ENCODE data around the gene ANKRD10. TPM values are rescaled to one million over a fixed set of nuclear protein-coding genes. Genes with fewer than 3 reads are reported as not detected.

Gene ANKRD10
- total and polyA plus RNA-seq, 2 donors (not counting 3 experiments of a cell fraction or from before 2014, with no cell fraction given), result 44.5 to 94.1 TPM

DNA sequence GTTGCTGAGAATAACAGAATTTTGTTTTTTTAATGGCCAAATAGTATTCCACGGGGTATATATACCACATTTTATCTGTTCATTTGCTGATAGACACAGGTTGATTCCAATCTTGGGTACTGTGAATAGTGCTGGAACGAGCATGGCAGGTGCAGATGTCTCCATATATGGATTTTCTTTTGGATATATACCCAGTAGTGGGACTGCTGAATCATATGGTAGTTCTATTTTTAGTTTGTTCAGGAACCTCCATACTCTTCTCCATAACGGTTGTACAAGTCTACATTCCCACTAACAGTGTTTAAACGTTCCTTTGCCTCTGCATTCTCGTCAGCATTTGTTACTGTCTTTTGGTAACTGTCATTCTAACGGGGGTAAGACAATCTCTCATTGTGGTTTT, 17.3 kb downstream of the ANKRD10 start:
- H3K9me1 ChIP-seq (replicated peaks; ENCODE audit: control insufficient read depth, extremely low read depth, insufficient read depth, low read length), result peaks cover 2% of the 10 kb centered on the region
- peaks cover 3% of the 10 kb centered on the region for H3K79me2 ChIP-seq (ENCODE audit: control insufficient read depth, insufficient read depth, low read length)
- CTCF ChIA-PET, result no interaction called here
- DNase-seq (ENCODE audit: low read depth, low spot score) (no peak), FAIRE-seq (no peak)
- no peak overlapping the region for H2AFZ ChIP-seq (ENCODE audit: low read depth, low read length)
- dilution Hi-C loops (cut with MboI; ENCODE audit: extremely low pct_ligation_motif_present, low sequenced_read_pairs) (no loop called here), intact Hi-C loops (cut with micrococcal nuclease) (no loop called here)
- TF ChIP-seq POLR2AphosphoS5 (IDR thresholded peaks at IDR 0.05; ENCODE audit: insufficient read depth, low read depth, low read length) (no peak), JUN (IDR thresholded peaks at IDR 0.05; ENCODE audit: borderline replicate concordance, insufficient read depth, insufficient read length, low read depth) (no peak), GATA2 (IDR thresholded peaks at IDR 0.05; ENCODE audit: insufficient read depth, insufficient read length, low read depth, low read length) (no peak), EZH2 (IDR thresholded peaks at IDR 0.05; ENCODE audit: borderline replicate concordance, low read depth, low read length, severe bottlenecking) (no peak), MAX (IDR thresholded peaks at IDR 0.05; ENCODE audit: insufficient read depth, insufficient read length) (no peak), FOS (IDR thresholded peaks at IDR 0.05; ENCODE audit: borderline replicate concordance, insufficient read depth, low read length) (no peak), MYC (IDR thresholded peaks at IDR 0.05; ENCODE audit: low read depth, low read length) (no peak), POLR2A (IDR thresholded peaks at IDR 0.05; ENCODE audit: low read depth, low read length) (no peak)
- TF ChIP-seq, protein P1, sequence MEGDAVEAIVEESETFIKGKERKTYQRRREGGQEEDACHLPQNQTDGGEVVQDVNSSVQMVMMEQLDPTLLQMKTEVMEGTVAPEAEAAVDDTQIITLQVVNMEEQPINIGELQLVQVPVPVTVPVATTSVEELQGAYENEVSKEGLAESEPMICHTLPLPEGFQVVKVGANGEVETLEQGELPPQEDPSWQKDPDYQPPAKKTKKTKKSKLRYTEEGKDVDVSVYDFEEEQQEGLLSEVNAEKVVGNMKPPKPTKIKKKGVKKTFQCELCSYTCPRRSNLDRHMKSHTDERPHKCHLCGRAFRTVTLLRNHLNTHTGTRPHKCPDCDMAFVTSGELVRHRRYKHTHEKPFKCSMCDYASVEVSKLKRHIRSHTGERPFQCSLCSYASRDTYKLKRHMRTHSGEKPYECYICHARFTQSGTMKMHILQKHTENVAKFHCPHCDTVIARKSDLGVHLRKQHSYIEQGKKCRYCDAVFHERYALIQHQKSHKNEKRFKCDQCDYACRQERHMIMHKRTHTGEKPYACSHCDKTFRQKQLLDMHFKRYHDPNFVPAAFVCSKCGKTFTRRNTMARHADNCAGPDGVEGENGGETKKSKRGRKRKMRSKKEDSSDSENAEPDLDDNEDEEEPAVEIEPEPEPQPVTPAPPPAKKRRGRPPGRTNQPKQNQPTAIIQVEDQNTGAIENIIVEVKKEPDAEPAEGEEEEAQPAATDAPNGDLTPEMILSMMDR (IDR thresholded peaks at IDR 0.05; ENCODE audit: extremely low read depth in 1 of 2, insufficient read depth in 1 of 2, low read depth in 1 of 2, low read length in 2 of 2), result no peak
- H3K27ac ChIP-seq (ENCODE audit: insufficient read depth, low read depth, low read length), result no peak overlapping the region
- no peaks in the 10 kb centered on the region for H3K9me3 ChIP-seq (replicated peaks; ENCODE audit: control insufficient read depth, insufficient read depth, low read length)
- no TSS peak for BruUV-seq (replicated peaks)
- H3K9ac ChIP-seq (replicated peaks; ENCODE audit: extremely low read depth, insufficient read depth, low read length), result no peak overlapping the region
- no peak overlapping the region for H3K4me3 ChIP-seq (replicated peaks in 1 of 3; ENCODE audit: insufficient read depth in 1 of 3, low read depth in 1 of 3, low read length in 3 of 3)
- H3K4me2 ChIP-seq (ENCODE audit: insufficient read depth, low read length), result no peak overlapping the region
- H4K20me1 ChIP-seq (replicated peaks; ENCODE audit: control insufficient read depth, extremely low read depth, insufficient read depth, low read length), result no peaks in the 10 kb centered on the region
- POLR2A ChIA-PET, result no interaction called here
- H3K36me3 ChIP-seq (ENCODE audit: control insufficient read depth in 2 of 2, extremely low read depth in 1 of 2, insufficient read depth in 2 of 2, low read length in 2 of 2), result peaks cover 0 to 11% of the 10 kb centered on the region in 2 experiments
- no peaks in the 10 kb centered on the region for H3K4me1 ChIP-seq (ENCODE audit: control insufficient read depth, extremely low read depth, insufficient read depth, low read length)
- H3K27me3 ChIP-seq (ENCODE audit: control insufficient read depth in 2 of 2, insufficient read depth in 2 of 2, low read length in 2 of 2), result no peaks in the 10 kb centered on the region

Data from endothelial cell of umbilical vein (primary cell).